Ureter (tissue), 1 donor: ENCODE results near the gene ANKS3. TPM values are rescaled to one million over a fixed set of nuclear protein-coding genes. Genes with fewer than 3 reads are reported as not detected.

Experiments used
- DNase-seq: peaks from one replicate; pipeline ENCODE4 v3.0.0-alpha.2; 2020; ENCODE audit warnings: low spot score
- total RNA-seq: library from RNA; stranded (reverse); gene quantifications from one replicate; pipeline ENCODE4 v1.2.4, GENCODE V29; 2023
- donor health status: DM: yes; HTN: yes; CAD: no.

ANKS3 gene
- total RNA-seq, 1 donor from 2014 or later, result 35.3 TPM

GRCh38 chr16:4684763-4685162 lies 49.3 kb downstream of the ANKS3 start:
- DNase-seq, result no peak

GRCh38 chr16:4684058-4684715 lies 49.9 kb downstream of the ANKS3 start:
- no peak for DNase-seq

GRCh38 chr16:4683255-4684057 lies 50.6 kb downstream of the ANKS3 start:
- no peak for DNase-seq

GRCh38 chr16:4682616-4683254 lies 51.3 kb downstream of the ANKS3 start:
- no peak for DNase-seq

GRCh38 chr16:4682084-4682591 lies 51.9 kb downstream of the ANKS3 start:
- DNase-seq, result no peak

- no peak for DNase-seq
Observed at GRCh38 chr16:4681471-4682083, 52.5 kb downstream of the ANKS3 start.

- DNase-seq, result no peak
Observed at GRCh38 chr16:4680673-4681470, 53.2 kb downstream of the ANKS3 start.

GRCh38 chr16:4679850-4680636 lies 54.0 kb downstream of the ANKS3 start:
- DNase-seq, result peak; percentile 89

- no peak for DNase-seq
Observed at GRCh38 chr16:4679156-4679849, 54.8 kb downstream of the ANKS3 start.

- no peak for DNase-seq
Observed at GRCh38 chr16:4678596-4678995, 55.5 kb downstream of the ANKS3 start.

- DNase-seq, result no peak
Observed at GRCh38 chr16:4677994-4678393, 56.1 kb downstream of the ANKS3 start.

- DNase-seq, result no peak
Observed at GRCh38 chr16:4677390-4677789, 56.7 kb downstream of the ANKS3 start.

GRCh38 chr16:4676831-4677230 lies 57.2 kb downstream of the ANKS3 start:
- no peak for DNase-seq

GRCh38 chr16:4675864-4676786 lies 57.9 kb downstream of the ANKS3 start:
- no peak for DNase-seq

GRCh38 chr16:4674926-4675530 lies 59.0 kb downstream of the ANKS3 start:
- no peak for DNase-seq

- DNase-seq, result no peak
Observed at GRCh38 chr16:4673387-4674046, 60.6 kb downstream of the ANKS3 start.

GRCh38 chr16:4668313-4668960 lies 65.6 kb downstream of the ANKS3 start:
- no peak for DNase-seq
